GM23338 (cell line): Measurements from ENCODE around the gene NIT2.

Experiments used
- CTCF ChIP-seq, 2 experiments: fragments of 200-600 bp in 1 of 2; sonication (generic) in 1 of 2; conservative IDR thresholded peaks; 2 replicates each; pipeline versions ENCODE4 v1.5.1 to v1.6.1; 2016 to 2017; ENCODE audit warnings: antibody characterized with exemption in 2 of 2, low read depth in 2 of 2, mild to moderate bottlenecking in 2 of 2, moderate library complexity in 1 of 2
- EZH2 ChIP-seq: fragments of 200-600 bp; sonication (generic); IDR thresholded peaks from one replicate; pipeline ENCODE4 v1.8.0; 2017; ENCODE audit warnings: antibody characterized with exemption, mild to moderate bottlenecking, low read depth; ENCODE audit not compliant: unreplicated experiment
- EZH2phosphoT487 ChIP-seq: fragments of 200-600 bp; sonication (generic); IDR thresholded peaks from one replicate; pipeline ENCODE4 v1.8.1; 2018; ENCODE audit warnings: antibody characterized with exemption; ENCODE audit not compliant: unreplicated experiment
- JUNB ChIP-seq: IDR thresholded peaks from one replicate; pipeline ENCODE4 v1.6.1; 2016; ENCODE audit warnings: antibody characterized with exemption; ENCODE audit not compliant: unreplicated experiment
- POLR2AphosphoS5 ChIP-seq: IDR thresholded peaks from 2 replicates; pipeline ENCODE4 v1.6.1; 2016; ENCODE audit warnings: antibody characterized with exemption, low read depth
- REST ChIP-seq: IDR thresholded peaks from one replicate; pipeline ENCODE4 v1.6.1; 2018; ENCODE audit warnings: antibody characterized with exemption; ENCODE audit not compliant: unreplicated experiment

- no peak for TF ChIP-seq CTCF (conservative IDR thresholded peaks at IDR 0.05; ENCODE audit: low read depth in 2 of 2)
- TF ChIP-seq JUNB = no peak
- no peak for TF ChIP-seq POLR2AphosphoS5
- TF ChIP-seq EZH2phosphoT487 = no peak
- TF ChIP-seq EZH2 = no peak
- no peak for TF ChIP-seq REST
Observed at GRCh38 chr3:100324044-100324443, 10.5 kb upstream of the NIT2 start.
